Glomerular visceral epithelial cell (primary cell): ENCODE data around the gene FBXO3.

Source experiments
- DNase-seq: peaks from one replicate; pipeline ENCODE4 v3.0.0-alpha.2; 2016; ENCODE audit errors: extremely low spot score

Gene FBXO3

DNA sequence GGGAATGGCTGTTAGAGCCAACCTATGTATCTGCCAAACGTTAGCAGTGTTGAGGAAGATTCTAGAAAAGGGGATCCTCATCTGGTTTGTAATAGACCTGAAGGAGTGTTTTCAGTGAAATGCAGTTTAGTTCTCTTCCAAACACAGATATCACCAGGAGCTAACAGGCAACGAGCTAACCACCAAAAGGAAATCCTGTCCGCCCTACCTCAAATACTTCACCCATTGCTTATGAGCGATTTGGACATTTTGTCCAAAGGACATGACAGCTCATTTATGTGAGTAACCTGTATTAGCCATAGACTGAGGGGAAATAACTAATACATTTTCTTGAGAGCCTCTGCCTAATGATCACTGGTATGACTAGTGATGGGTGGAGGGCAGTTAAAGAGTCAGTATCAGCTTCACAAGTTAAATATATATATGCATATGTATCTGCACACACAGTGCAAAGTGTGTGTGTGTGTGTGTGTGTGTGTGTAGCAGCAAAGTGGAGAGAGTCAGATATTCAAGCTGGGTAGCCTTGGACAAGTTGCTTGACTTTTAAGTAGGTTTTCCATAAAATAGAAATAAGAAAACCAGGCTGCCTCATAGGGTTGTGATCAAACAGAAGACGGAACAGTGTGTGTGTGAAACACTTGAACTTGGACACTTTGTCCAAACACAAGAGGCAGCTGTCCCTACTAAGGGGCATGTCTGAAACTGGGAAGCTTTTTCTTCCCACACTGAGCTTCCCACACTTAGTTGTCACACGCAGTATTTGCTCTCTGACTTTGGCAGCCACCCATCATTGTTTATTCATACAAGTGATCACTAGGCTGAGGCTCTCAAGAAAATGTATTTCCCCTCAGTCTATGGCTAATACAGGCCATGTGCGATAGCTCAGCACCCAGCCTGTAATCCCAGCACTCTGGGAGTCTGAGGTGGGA, 72.8 kb downstream of the FBXO3 start:
- peak; percentile 47 for DNase-seq

- DNase-seq: peak; percentile 95
Measured at GRCh38 chr11:33700502-33701271, 73.6 kb downstream of the FBXO3 start, which contains the start of gene C11orf91. Gene C11orf91 (minus strand): TSS chr11:33700826. CDS start chr11:33700740, 86 bp downstream.

- DNase-seq: no peak
Measured at GRCh38 chr11:33700063-33700501, 74.2 kb downstream of the FBXO3 start.

GRCh38 chr11:33699515-33700062, 74.7 kb downstream of the FBXO3 start:
- no peak for DNase-seq

GRCh38 chr11:33698921-33699320, 75.4 kb downstream of the FBXO3 start:
- no peak for DNase-seq

DNA sequence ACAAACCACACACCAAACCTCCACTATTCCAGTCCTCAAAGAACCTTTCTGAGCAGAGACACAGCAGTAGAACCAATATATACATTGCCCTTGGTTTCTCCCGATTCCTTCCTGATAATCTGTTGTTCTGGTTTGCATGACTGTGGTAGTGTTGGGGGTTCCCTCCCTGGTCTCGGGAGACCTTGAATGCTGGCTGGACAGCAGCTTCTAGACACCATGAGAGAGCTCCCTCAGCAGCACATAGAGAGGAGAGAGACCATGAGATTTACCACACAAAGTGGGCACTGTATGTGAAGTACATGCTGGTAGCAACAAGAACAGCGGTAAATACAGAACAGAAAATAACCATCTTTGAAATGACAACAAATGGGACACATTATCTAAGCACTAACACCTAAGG, 76.3 kb downstream of the FBXO3 start:
- no peak for DNase-seq

- no peak for DNase-seq
Measured at GRCh38 chr11:33696931-33697638, 77.2 kb downstream of the FBXO3 start.

- DNase-seq: no peak
Measured at GRCh38 chr11:33696411-33696810, 77.9 kb downstream of the FBXO3 start.

DNA sequence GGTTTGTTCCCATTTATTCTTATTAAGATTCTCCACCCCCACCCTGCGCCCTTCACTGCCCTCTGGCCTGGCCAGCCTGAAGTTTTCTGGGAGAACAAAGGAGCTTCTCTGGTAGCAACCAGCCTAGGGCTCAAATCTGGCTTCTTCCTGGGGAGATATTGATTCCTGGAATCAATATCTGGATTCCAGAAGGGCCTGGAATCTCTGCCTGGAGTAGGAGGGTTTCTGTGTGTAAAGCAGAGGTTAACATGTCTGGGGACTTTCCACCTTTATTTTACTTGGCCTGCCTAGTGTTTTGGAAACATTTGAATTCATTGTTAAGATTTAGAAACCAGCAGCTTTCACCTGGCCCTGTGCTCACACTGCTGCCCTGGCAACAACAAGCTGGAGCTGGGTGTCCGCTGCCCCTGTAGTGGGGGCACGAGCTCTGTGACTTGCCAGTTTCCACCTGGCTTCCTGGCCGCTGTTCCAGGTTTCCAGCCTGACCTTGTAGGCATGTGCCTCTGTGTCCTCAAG, 79.2 kb downstream of the FBXO3 start:
- DNase-seq: no peak

GRCh38 chr11:33694346-33695050, 79.8 kb downstream of the FBXO3 start:
- DNase-seq: no peak

GRCh38 chr11:33692541-33692940, 81.8 kb downstream of the FBXO3 start:
- DNase-seq: no peak

DNA sequence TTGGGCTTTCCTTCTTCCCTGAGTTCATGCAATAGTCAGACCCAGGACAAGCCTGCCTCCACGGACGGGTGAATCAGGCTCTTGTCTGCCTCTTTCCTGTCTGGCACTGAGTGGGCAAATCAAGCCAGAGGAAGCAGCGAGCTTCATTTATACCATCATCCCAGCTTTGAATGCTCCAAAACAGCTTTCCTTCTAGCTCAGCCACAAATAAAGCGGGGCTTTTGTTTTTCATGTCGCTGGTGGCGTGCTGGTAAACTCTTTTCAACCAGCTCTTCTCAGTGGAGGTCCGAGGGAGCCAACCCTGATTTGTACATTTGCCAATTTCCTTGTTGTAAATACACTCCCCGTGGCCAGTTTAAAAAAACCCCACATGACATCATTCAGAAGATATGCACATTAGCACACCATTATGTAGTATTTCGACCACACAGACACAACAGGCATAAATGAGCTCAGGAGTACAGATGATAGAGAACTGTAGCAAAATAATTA, 82.3 kb downstream of the FBXO3 start:
- DNase-seq: peak; percentile 97

DNA sequence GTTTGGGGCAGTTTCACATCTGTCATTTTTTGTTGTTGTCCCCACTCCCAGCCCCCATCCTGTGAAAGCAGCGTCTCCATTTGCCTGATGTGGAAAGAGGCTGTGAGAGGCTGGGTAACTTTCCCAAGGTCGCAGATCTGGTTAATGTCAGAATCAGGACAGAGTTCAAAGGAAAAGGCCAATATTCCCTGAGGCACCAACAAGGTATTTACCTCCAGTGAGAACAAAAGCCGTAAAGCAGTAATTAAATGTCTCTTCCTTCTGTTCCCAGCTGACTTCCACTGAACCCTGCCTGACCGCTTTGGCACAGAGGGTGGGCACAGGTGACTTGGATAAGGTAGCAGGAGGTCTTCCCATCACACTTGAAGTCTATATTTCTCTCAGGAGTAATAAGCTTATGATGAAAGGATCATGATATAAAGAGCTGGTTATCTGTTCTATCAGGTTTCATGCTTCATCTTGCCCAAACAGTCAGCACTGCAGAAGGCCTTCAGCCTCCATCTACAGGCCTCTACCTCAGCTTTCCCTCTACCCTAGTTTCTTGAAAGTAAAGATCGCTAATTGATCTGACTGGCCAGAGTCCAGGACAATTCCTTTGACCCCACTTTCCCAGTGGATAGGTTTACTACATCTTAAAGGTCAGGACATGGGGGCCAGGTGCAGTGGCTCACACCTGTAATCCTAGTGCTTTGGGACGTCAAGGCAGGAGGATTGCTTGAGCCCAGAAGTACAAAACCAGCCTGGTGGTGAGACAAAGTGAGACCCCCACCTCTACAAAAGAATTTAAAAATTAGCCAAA, 83.1 kb downstream of the FBXO3 start:
- no peak for DNase-seq
